ENCODE measurements around the gene THAP10. TPM values are rescaled to one million over a fixed set of nuclear protein-coding genes. Genes with fewer than 3 reads are reported as not detected.

THAP10 gene
- total RNA-seq, 1 donor from 2014 or later: 1.2 TPM

DNA sequence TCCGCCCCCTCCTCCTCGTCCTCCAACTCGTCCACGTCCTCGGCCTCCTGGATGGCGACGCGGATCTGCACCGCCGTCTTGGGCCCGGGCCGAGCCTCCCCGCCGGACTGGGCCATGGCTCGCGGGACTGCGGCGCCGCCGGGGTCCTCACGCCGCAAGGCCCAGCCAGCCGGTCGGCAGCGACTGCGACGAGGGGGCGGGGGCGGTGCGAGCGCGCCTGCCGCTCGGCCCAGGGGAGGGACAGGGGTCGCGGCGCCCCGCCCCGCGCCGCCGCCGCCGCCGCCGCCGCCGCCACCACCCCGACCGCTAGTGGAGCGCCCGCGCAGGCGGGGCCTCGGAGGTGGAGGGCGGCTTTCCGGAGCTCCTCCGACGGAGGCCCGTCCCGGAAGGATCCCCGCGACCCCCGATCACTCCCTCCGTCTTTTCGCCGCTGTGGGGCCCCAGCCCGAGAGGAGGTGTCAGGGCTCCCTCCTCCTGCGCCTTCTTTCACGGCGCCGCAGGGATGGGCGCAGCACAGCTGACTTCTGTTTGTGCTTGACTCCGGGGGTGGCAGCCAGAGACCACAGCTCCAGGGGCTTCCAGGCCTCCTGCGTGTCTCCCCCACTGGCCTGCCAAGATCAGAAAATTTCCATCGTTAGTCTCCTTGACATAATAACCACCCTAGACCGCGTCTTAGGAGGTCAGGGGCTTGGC lies 38.1 kb downstream of the THAP10 start, which contains the start of gene LARP6:
TSS of gene LARP6 (minus strand) at position 185 of the 693 bp plus-strand sequence. CDS start at position 116, 69 bp downstream.
- DNase-seq (ENCODE audit: low read depth, low spot score): no peak

DNA sequence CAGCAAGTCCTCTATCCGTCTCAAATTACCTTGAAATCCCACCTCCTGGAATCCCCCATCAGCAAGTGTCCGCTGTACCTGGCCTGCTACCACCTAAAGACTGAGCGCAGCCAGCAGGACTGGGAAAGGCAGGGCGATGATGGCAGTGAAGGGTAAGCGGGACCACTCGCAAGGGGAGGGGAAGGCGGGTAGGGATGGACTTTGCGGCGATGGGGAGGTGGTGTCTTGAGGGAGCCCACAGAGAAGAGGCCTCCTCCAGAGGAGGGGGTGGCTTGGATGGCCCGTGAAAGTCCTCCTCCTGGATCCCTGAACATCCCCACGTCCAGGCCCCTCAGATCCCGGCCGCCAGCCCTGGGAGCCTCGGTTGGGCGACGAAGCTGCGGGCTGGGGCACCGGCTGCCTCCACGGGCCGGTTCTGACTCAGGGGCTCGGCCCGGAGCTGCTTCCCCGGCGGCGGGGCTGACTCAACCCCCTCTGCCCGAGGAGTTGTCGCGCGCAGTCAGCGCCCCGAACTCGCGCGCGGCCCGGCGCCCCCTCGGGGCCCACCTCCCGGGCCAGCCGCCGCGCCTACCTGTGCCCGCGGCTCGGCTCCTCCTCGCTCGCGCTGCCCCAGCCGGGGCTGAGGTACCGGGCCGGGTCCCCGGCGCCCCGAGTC lies 38.8 kb downstream of the THAP10 start:
- DNase-seq (ENCODE audit: low read depth, low spot score): no peak

DNA sequence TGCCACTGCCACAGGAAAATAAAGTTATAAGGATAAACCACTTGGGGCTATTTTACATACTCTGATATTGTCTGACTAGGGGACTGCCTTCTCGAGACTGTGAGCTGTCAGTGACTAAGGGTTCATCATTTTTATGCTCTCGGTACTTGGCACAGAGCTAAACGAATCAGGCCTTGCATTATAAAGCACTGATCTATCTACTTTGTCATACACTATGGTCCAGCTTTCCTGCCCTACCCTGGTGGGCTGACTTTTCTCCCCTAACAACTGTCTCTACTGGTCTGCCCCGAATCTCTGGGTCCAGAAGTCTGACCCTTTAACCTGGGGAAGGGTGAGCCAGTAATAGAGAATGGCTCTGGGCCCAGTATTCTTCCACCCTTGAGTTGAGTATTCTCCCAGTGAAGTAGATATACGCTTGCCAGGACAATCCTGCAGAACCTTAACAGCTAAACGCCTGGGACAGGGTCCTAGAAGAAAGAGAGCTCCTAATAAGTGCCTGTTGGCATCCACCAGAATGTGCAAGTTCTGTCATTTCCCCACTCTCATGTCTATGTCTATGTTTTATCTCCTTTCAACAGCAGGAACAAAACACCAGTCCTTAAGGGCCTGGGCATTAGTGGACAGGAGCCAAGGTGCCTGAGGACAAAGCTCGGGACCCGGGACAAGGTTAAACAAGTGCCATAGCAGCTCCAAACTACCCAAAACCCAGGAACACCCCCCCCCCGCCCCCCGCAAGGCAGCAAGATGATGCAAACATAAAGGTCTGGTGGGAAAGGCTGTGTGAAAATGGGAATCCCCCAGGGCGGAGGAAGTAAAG lies 39.5 kb downstream of the THAP10 start:
- DNase-seq (ENCODE audit: low read depth, low spot score): no peak

DNA sequence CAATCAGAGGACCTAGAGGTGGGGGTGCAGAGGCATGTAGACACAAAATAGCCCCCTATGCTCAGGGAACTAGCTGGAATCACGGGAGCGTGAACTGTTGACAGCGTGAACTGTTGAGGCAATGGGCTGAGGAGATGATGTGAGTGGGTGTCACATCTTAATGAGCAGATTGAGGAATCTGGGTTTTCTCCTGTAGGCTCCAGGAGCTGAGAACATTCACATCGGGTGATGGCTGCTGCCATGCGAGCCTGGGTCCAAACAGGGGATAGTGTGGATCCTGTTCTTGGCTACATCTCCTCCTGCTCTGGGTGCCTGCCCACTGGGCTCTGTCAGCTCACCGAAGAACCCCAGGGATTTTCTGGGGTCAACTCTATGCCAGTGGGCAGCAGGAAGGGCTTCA lies 40.3 kb downstream of the THAP10 start:
- DNase-seq (ENCODE audit: low read depth, low spot score): no peak

DNA sequence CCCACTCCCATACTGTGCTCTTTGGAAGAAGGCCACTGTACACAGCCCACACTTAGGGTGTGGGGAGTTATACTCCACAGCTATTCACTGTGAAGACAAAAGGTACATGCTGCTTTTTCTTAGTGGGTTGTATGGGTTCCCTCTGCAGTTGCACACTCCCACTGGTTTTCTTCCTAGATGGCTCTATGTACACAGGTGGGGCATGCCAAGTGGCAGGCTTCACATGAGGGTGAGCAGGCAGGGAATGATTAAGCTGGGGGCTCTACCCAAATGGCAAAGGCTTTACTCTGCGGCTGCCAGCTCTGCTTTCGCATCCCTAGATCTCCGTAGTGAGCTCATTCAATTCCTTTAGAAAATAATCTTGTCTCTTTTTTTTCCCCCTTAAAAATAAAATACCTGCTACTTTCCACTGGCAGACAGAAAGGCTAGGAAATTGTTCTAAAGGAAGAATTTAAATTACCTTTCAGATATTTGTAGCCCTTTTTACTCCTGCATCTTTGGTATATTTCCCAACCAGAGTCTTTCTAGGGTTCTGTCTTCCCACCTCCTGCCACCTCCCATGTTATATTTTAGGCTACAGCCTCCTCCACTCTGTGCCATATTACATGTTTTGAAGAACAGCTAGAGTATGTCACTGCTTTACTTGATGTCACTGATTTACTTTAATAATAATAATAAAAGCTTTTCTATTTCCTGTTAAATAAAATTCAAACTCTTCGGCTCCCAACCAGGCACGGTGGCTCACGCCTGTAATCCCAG lies 46.5 kb downstream of the THAP10 start:
- no peak for DNase-seq (ENCODE audit: low read depth, low spot score)

DNA sequence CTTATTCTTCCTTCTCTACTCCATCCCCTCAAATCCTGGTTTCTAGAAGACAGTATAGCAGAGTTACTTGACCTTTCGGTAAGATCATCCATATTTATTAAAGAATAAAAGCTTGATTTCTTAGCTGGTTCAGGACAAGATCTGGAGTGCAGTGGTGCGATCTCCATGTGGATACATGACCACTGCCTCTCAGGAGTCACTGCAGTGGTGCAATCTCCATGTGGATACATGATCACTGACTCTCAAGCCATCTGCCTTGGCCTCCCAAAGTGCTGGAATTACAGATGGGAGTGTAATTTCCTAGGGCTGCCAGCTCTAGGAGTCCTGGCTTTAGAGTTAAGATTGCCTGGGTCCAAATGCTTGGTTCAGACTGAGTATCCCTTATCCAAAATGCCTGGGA lies 54.8 kb downstream of the THAP10 start:
- DNase-seq (ENCODE audit: low read depth, low spot score): no peak

DNA sequence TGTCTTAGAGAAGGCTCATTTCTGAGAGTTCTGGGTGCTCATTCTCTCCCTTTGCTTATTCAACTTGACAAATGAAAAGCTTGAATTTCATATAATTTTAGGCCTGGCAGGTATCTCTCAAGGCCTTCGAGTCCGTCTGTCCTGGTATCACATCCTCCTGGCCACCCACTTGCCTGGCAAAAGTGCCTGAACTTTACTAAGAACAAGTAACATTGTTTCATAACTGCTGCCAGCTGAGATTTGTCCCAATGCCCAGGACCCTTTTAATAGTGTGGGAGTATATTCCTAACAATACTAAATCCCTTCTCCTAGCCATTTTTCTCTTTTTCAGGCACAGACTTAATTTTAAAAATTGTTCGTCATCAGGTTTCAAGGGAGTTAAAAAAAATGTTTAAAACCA lies 56.4 kb downstream of the THAP10 start:
- no peak for DNase-seq (ENCODE audit: low read depth, low spot score)

DNA sequence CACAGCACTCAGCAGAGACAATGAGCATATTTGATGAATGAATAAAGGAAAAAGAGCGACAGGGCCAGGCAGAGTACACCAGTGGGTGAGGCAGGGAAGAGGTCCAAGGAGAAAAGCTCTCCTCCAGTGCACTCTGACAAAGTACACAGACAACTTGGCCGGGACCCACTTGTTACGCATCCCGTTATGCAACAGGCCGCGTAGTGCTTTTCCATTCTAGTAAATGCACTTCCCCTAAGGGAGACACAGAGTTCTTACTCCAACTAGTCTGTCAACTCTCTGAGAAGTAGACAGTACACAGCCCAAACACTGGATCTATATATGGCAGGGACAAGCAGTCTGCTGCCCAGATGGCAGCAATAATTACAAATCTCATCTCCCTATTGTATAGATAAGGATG lies 56.8 kb downstream of the THAP10 start:
- no peak for DNase-seq (ENCODE audit: low read depth, low spot score)

DNA sequence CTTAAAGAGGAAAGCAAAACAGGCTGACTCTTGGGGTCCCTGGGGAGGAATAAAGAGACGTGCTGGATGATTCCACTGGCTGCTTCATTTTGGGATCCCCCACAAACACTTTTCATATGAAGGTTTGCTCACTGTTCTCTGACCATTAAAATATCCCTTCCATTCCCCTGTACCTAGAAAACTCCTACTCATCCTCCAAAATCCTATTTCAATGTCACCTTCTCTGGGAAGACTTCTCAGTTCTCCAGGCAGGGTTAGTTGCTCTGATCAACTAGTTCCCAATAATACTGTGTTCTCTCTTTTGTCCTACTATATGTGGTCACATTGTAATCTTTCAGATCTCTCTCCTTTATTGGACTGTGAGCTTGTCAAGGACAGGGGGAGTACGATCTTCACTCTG lies 57.2 kb downstream of the THAP10 start:
- DNase-seq (ENCODE audit: low read depth, low spot score): no peak

DNA sequence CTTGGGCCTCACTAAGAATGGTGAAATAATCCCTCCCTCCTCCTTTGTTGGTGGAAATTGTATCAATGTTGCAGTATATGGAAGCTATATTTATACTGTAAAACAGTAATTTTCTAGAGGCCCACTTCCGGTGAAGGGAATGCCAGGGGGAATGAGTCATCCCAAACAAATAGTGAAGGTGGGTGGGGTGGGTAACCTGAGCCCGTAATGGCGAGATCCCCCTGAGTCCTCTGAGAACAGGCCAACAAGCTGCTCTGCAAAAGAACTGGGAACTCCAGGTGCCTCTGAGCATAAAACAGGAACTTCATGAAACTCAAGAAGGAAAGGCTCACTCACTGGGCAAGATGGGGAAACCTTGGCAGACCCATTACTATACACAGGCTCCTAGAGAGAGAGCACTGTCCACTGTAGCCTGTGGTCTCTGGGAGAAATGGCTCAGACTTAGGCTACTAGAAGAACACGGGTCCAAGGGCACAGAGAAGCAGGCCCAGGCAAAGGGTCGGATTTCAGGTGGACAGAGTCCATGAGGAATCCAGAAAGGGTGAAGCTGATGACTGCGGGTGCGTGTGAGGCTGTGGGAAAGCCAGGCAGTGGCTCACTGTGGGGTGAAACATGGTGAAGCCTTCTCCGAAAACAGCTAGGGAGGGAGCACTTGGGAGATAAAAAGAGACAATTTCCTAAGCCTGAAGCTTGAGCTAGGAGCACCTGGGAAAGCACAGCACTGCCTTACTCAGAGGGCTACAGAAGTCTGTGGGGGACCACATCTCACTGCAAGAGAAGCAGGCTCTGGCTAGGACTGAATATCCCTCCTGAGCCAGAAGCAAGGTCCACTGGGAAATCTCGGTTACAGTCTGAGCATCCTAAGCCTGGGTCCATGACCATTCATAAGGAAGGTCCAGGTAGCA lies 58.1 kb downstream of the THAP10 start:
- DNase-seq (ENCODE audit: low read depth, low spot score): no peak

DNA sequence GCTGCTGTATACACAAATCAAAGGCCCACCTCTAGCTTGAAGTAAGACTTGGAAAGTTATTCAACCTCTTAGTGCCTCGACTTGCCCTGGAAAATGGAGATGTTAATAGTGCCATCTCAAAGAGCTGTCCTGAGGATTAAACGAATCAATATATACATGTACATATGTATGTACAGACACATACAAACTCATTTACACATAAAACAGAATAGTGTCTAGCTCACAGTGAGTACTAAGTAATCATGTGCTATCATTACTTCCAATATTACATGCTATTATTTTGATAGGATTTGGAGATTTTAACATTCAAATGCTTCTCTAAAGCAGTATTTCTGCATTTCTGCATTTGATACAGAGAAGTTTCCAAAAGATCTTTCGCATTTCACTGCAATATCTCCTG lies 58.8 kb downstream of the THAP10 start:
- DNase-seq (ENCODE audit: low read depth, low spot score): no peak

DNA sequence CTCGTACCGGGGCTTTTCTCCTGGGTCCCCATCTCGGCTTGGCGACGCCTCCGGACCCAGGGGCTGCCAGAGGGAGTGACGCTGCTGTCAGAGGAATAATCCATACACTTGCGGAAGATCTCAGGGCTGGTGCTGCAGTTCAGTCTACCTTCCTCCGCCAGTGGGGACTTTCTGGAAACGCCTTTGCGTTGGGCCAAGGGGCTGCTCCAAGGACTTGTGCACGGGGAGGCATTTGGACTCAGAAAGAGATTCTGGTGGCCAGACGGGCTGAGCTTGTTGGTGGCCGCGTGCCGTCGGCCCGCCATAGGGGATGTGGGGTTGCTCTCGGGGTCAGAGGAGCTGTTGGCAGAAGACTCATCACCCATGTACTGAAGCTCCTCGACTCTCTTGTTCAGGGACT lies 60.1 kb downstream of the THAP10 start:
- DNase-seq (ENCODE audit: low read depth, low spot score): no peak

Other genes with a start within 250 kb of the THAP10 start
- 84.9 and 152 TPM in 2 replicates for gene UACA, start 128.9 kb downstream of the THAP10 start, total RNA-seq
- 11.4 and 23.9 TPM in 2 replicates for gene LARP6, start 38.3 kb downstream of the THAP10 start, total RNA-seq
- 5.6 and 6.1 TPM in 2 replicates for gene LRRC49, start 393 bp upstream of the THAP10 start, total RNA-seq
- 19.0 and 35.2 TPM in 2 replicates for gene THSD4, start 223.0 kb upstream of the THAP10 start, total RNA-seq